HUES64 (cell line): ENCODE data around the gene METTL23.

Experiments
- H3K27ac ChIP-seq: 2 replicates; pipeline ENCODE4 v1.7.0; 2013; ENCODE audit warnings: low read depth, low read length, inconsistent platforms
- H3K27me3 ChIP-seq: 2 replicates; pipeline ENCODE4 v1.6.1; 2013; ENCODE audit warnings: mild to moderate bottlenecking, low read length; ENCODE audit not compliant: insufficient read depth
- H3K36me3 ChIP-seq: 2 replicates; pipeline ENCODE4 v1.6.1; 2013; ENCODE audit warnings: mild to moderate bottlenecking, low read length; ENCODE audit not compliant: insufficient read depth
- H3K4me1 ChIP-seq: 2 replicates; pipeline ENCODE4 v1.6.1; 2013; ENCODE audit warnings: mild to moderate bottlenecking, low read length, moderate library complexity; ENCODE audit not compliant: insufficient read depth
- H3K4me3 ChIP-seq: 2 replicates; pipeline ENCODE4 v1.5.1; 2013; ENCODE audit warnings: mild to moderate bottlenecking, low read length, moderate library complexity
- H3K9ac ChIP-seq: 2 replicates; pipeline ENCODE4 v1.6.1; 2013; ENCODE audit warnings: mild to moderate bottlenecking, low read depth, low read length
- H3K9me3 ChIP-seq: 2 replicates; pipeline ENCODE4 v1.6.1; 2013; ENCODE audit warnings: low read depth, low read length; ENCODE audit not compliant: insufficient read depth
- WGBS: fragments of 150-250, 120-280 bp; methylation state at CpG from one replicate; pipeline ENCODE4 v1.1.7; 2013; ENCODE audit warnings: missing lambda C conversion rate; 5-methylcytosine and 5-hydroxymethylcytosine counted together

Gene METTL23

GRCh38 chr17:76685846-76686245 lies 40.8 kb upstream of the METTL23 start:
- no peaks in the 10 kb centered on the region for H3K27me3 ChIP-seq
- H3K9ac ChIP-seq = no peak overlapping the region
- H3K27ac ChIP-seq = no peak overlapping the region
- no peak overlapping the region for H3K4me3 ChIP-seq
- H3K36me3 ChIP-seq = no peaks in the 10 kb centered on the region
- H3K4me1 ChIP-seq = peaks cover 7% of the 10 kb centered on the region
- H3K9me3 ChIP-seq = no peaks in the 10 kb centered on the region
- WGBS = 92% methylated on average over 8 of the region's 8 CpGs

- H3K36me3 ChIP-seq = no peaks in the 10 kb centered on the region
- WGBS = 87% methylated on average over 15 of the region's 15 CpGs
- H3K9ac ChIP-seq = no peak overlapping the region
- H3K4me3 ChIP-seq = no peak overlapping the region
- no peak overlapping the region for H3K27ac ChIP-seq
- H3K9me3 ChIP-seq = no peaks in the 10 kb centered on the region
- no peaks in the 10 kb centered on the region for H3K27me3 ChIP-seq
- peaks cover 7% of the 10 kb centered on the region for H3K4me1 ChIP-seq
These were observed 39.9 kb upstream of the METTL23 start for GRCh38 chr17:76686538-76687297.

GRCh38 chr17:76687298-76688164 lies 39.1 kb upstream of the METTL23 start:
- Histone ChIP-seq H3K4me3 (no peak overlapping the region), H3K9ac (no peak overlapping the region; the same call in 1 of the 2 replicates), H3K36me3 (no peaks in the 10 kb centered on the region), H3K4me1 (peaks cover 7% of the 10 kb centered on the region), H3K27me3 (no peaks in the 10 kb centered on the region), H3K27ac (no peak overlapping the region), H3K9me3 (no peaks in the 10 kb centered on the region)
- 85% methylated on average over 26 of the region's 26 CpGs for WGBS

GRCh38 chr17:76688165-76688622 lies 38.4 kb upstream of the METTL23 start:
- no peaks in the 10 kb centered on the region for H3K27me3 ChIP-seq
- WGBS = 98% methylated on average over 11 of the region's 11 CpGs
- no peak overlapping the region for H3K4me3 ChIP-seq
- no peak overlapping the region for H3K27ac ChIP-seq
- no peaks in the 10 kb centered on the region for H3K9me3 ChIP-seq
- no peaks in the 10 kb centered on the region for H3K36me3 ChIP-seq
- no peak overlapping the region for H3K9ac ChIP-seq
- H3K4me1 ChIP-seq = peaks cover 7% of the 10 kb centered on the region

GRCh38 chr17:76689859-76690258 lies 36.8 kb upstream of the METTL23 start:
- no peaks in the 10 kb centered on the region for H3K36me3 ChIP-seq
- WGBS = 96% methylated on average over 11 of the region's 11 CpGs
- H3K4me1 ChIP-seq = no peaks in the 10 kb centered on the region; the same call in 1 of the 2 replicates
- no peaks in the 10 kb centered on the region for H3K27me3 ChIP-seq
- H3K27ac ChIP-seq = no peak overlapping the region
- no peaks in the 10 kb centered on the region for H3K9me3 ChIP-seq
- no peak overlapping the region for H3K9ac ChIP-seq
- no peak overlapping the region for H3K4me3 ChIP-seq

GRCh38 chr17:76690596-76691280 lies 35.9 kb upstream of the METTL23 start:
- no peak overlapping the region for H3K9ac ChIP-seq
- no peaks in the 10 kb centered on the region for H3K9me3 ChIP-seq
- H3K27ac ChIP-seq = no peak overlapping the region
- no peaks in the 10 kb centered on the region for H3K27me3 ChIP-seq
- H3K36me3 ChIP-seq = no peaks in the 10 kb centered on the region
- H3K4me3 ChIP-seq = no peak overlapping the region
- WGBS = 92% methylated on average over 13 of the region's 13 CpGs
- no peaks in the 10 kb centered on the region; the same call in 1 of the 2 replicates for H3K4me1 ChIP-seq

- Histone ChIP-seq H3K27me3 (no peaks in the 10 kb centered on the region), H3K36me3 (no peaks in the 10 kb centered on the region), H3K27ac (no peak overlapping the region), H3K4me1 (no peaks in the 10 kb centered on the region; the same call in 1 of the 2 replicates), H3K9me3 (no peaks in the 10 kb centered on the region), H3K4me3 (no peak overlapping the region), H3K9ac (no peak overlapping the region)
- WGBS = 93% methylated on average over 14 of the region's 14 CpGs
These were observed 35.1 kb upstream of the METTL23 start for GRCh38 chr17:76691379-76692191.

GRCh38 chr17:76695059-76695831 lies 31.4 kb upstream of the METTL23 start:
- Histone ChIP-seq H3K9me3 (no peaks in the 10 kb centered on the region), H3K27ac (no peak overlapping the region), H3K36me3 (no peaks in the 10 kb centered on the region), H3K4me1 (peaks cover 14% of the 10 kb centered on the region), H3K4me3 (no peak overlapping the region), H3K9ac (no peak overlapping the region), H3K27me3 (no peaks in the 10 kb centered on the region)
- WGBS = 91% methylated on average over 14 of the region's 16 CpGs

- Histone ChIP-seq H3K9ac (no peak overlapping the region), H3K27me3 (no peaks in the 10 kb centered on the region), H3K4me1 (peaks cover 29% of the 10 kb centered on the region), H3K27ac (no peak overlapping the region), H3K36me3 (no peaks in the 10 kb centered on the region), H3K9me3 (no peaks in the 10 kb centered on the region), H3K4me3 (no peak overlapping the region)
- WGBS = 84% methylated on average over 25 of the region's 25 CpGs
These were observed 29.6 kb upstream of the METTL23 start for GRCh38 chr17:76696763-76697701.
